ENCODE measurements around the gene NT5DC3.
"Not testable (repeated sequence)": the region's sequence is repeated elsewhere in the genome, so short reads cannot be mapped to it uniquely, and the experiment has no call there.

Gene NT5DC3

GRCh38 chr12:103810111-103810510 is 30.9 kb downstream of the NT5DC3 start:
- no peak for DNase-seq (ENCODE audit: low read depth, low spot score)

GRCh38 chr12:103809639-103810038 is 31.4 kb downstream of the NT5DC3 start:
- not testable (repeated sequence) for DNase-seq (ENCODE audit: low read depth, low spot score)

- no peak for DNase-seq (ENCODE audit: low read depth, low spot score)
Measured at GRCh38 chr12:103809154-103809553, 31.9 kb downstream of the NT5DC3 start.

GRCh38 chr12:103808239-103808880 is 32.7 kb downstream of the NT5DC3 start:
- no peak for DNase-seq (ENCODE audit: low read depth, low spot score)

GRCh38 chr12:103807561-103808238 is 33.3 kb downstream of the NT5DC3 start:
- no peak for DNase-seq (ENCODE audit: low read depth, low spot score)

GRCh38 chr12:103806803-103807202 is 34.2 kb downstream of the NT5DC3 start:
- no peak for DNase-seq (ENCODE audit: low read depth, low spot score)

- DNase-seq (ENCODE audit: low read depth, low spot score): no peak
Measured at GRCh38 chr12:103805655-103806360, 35.2 kb downstream of the NT5DC3 start.

GRCh38 chr12:103803847-103804246 is 37.2 kb downstream of the NT5DC3 start:
- DNase-seq (ENCODE audit: low read depth, low spot score): no peak

GRCh38 chr12:103802586-103802886 is 38.5 kb downstream of the NT5DC3 start:
- no peak for DNase-seq (ENCODE audit: low read depth, low spot score)

- no peak for DNase-seq (ENCODE audit: low read depth, low spot score)
Measured at GRCh38 chr12:103801709-103802585, 39.1 kb downstream of the NT5DC3 start.

- no peak for DNase-seq (ENCODE audit: low read depth, low spot score)
Measured at GRCh38 chr12:103799857-103800771, 40.9 kb downstream of the NT5DC3 start.

- DNase-seq (ENCODE audit: low read depth, low spot score): no peak
Measured at GRCh38 chr12:103799504-103799856, 41.6 kb downstream of the NT5DC3 start.

- DNase-seq (ENCODE audit: low read depth, low spot score): no peak
Measured at GRCh38 chr12:103798586-103798985, 42.4 kb downstream of the NT5DC3 start.

- DNase-seq (ENCODE audit: low read depth, low spot score): no peak
Measured at GRCh38 chr12:103794309-103795213, 46.5 kb downstream of the NT5DC3 start.

- no peak for DNase-seq (ENCODE audit: low read depth, low spot score)
Measured at GRCh38 chr12:103793512-103794045, 47.5 kb downstream of the NT5DC3 start.

- DNase-seq (ENCODE audit: low read depth, low spot score): no peak
Measured at GRCh38 chr12:103793046-103793445, 48.0 kb downstream of the NT5DC3 start.

GRCh38 chr12:103791350-103791920 is 49.6 kb downstream of the NT5DC3 start:
- no peak for DNase-seq (ENCODE audit: low read depth, low spot score)

- no peak for DNase-seq (ENCODE audit: low read depth, low spot score)
Measured at GRCh38 chr12:103786201-103786600, 54.8 kb downstream of the NT5DC3 start.
